ENCODE measurements around the gene CCDC12. TPM values are rescaled to one million over a fixed set of nuclear protein-coding genes. Genes with fewer than 3 reads are reported as not detected.

Gene CCDC12
- 10 to 100 TPM; 59.7 to 84.5 (median 76.0) TPM for polyA plus RNA-seq
- long read RNA-seq, donor 1 = 0 reads
- long read RNA-seq, donor 2, partial matches to known transcripts = 11 of 12 reads
- long read RNA-seq, donor 2, other reads (novel, unspliced or antisense) = 0 of 12 reads
- long read RNA-seq, donor 3, transcript CCDC12-211 (1 exons, 2,412 nt) = major isoform, 10 of 33 reads
- long read RNA-seq, donor 3, partial matches to known transcripts = 22 of 33 reads
- long read RNA-seq, donor 3, other reads (novel, unspliced or antisense) = 0 of 33 reads
- long read RNA-seq, donor 4 = 0 reads
- long read RNA-seq, donor 5, transcript CCDC12-211 (1 exons, 2,412 nt) = major isoform, 5 of 5 reads
- long read RNA-seq, donor 5, partial matches to known transcripts = 0 of 5 reads
- long read RNA-seq, donor 5, other reads (novel, unspliced or antisense) = 0 of 5 reads
- long read RNA-seq, donor 6, transcript CCDC12-211 (1 exons, 2,412 nt) = major isoform, 6 of 19 reads
- long read RNA-seq, donor 6, partial matches to known transcripts = 13 of 19 reads
- long read RNA-seq, donor 6, other reads (novel, unspliced or antisense) = 0 of 19 reads
- long read RNA-seq, donor 7 = 0 reads
- long read RNA-seq, donor 8 = 0 reads
- long read RNA-seq, donor 9, partial matches to known transcripts = 0 of 1 reads
- long read RNA-seq, donor 9, other reads (novel, unspliced or antisense) = 0 of 1 reads
- long read RNA-seq, donor 10, transcript CCDC12-211 (1 exons, 2,412 nt) = major isoform, 18 of 50 reads
- long read RNA-seq, donor 10, partial matches to known transcripts = 25 of 50 reads
- long read RNA-seq, donor 10, other reads (novel, unspliced or antisense) = 5 of 50 reads

DNA sequence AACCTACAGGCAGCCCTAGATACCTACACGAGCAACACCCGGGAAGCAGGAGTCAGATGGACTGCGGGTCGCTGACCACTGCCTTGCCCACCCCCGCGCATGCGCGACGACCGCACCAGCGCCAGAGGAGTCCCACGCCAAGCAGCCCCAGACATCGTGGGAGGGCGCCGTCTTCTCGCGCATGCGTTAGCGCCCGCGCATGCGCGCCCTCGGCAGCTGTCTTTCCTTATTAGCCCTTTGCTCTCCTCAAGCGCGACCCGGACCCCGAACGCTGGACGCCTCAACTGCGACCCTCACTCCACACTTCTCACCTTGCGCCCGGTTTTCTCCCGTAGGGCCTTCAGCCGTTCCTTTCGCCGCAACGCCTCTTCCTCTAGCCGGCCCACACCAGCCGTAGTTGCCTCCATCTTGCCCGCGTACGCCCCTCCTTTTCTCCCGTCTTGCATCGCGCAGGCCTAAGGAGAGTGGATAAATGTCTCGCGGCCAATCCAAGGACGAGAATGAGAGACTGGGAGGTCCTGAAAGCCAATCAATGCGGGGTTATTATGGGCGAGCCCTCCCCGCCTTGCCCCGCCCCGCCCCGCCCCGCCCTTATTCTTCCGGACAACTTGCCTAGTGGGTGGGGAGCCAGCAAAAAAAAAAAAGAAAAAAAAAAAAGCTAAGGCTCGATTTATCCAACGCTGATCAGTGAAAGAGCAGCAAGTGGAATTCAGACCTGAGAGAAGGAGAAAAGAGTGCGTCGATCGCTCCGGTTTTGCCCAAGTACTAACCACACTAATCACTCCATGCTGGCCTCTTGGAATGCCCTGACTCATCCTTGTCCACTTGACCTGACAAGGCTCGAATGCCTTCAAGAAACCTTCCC, at the start of gene CCDC12:
Gene CCDC12, minus strand, starts transcription at position 420 of the 865 bp plus-strand sequence. Its CDS starts 13 bp downstream, at position 407.
- H3K36me3 ChIP-seq (ENCODE audit: control insufficient read depth in 3 of 3, insufficient read depth in 2 of 3, low read depth in 1 of 3, low read length in 3 of 3) = peaks cover 0 to 6% (median 4%) of the 10 kb centered on the region in 3 donors
- FAIRE-seq = no peak
- DNase-seq = peak; percentile 98 to 100
- H3K4me3 ChIP-seq (ENCODE audit: low read depth in 1 of 3, low read length in 3 of 3) = peak within 1 kb of the TSS; percentile 57 to 92 (median 64)
- no peaks in the 10 kb centered on the region for H3K9me3 ChIP-seq (ENCODE audit: control insufficient read depth in 2 of 2, insufficient read depth in 1 of 2, low read depth in 1 of 2, low read length in 1 of 2)
- no peaks in the 10 kb centered on the region for H3K27me3 ChIP-seq (ENCODE audit: control insufficient read depth in 3 of 3, insufficient read depth in 3 of 3, low read length in 3 of 3)
- WGBS, 3 donors = 0 to 1% (median 0%) methylated on average over 55 to 64 of the region's 64 CpGs
- H3K27ac ChIP-seq (ENCODE audit: low read depth in 1 of 3, low read length in 2 of 3) = peak within 1 kb of the TSS; percentile 69 to 98 (median 93)
- peaks cover 5 to 32% (median 18%) of the 10 kb centered on the region in 3 donors for H3K4me1 ChIP-seq (ENCODE audit: control insufficient read depth in 3 of 3, insufficient read depth in 2 of 3, low read depth in 1 of 3, low read length in 2 of 3)

DNA sequence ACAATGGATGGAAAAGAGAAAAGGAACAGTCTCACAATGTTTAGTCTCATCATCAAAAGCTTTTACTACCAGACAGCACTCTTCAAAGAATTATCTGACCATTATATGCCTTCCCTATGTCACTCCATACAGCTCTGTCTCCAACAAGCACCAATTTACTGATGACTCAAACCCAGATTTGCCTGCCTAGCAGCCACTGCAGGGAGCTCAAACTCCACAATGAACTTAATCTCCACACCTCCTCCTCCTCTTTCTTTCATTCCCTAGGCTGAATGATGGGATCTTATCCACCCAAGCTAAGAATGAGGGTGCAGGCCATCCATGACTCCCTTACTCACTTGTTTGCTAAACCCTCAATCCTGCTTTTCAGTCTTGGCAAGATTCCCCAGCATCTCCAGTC, 48.4 kb upstream of the CCDC12 start:
- FAIRE-seq (no peak), DNase-seq (peak in 1 of 2 donors; percentile 37)
- no peaks in the 10 kb centered on the region for H3K9me3 ChIP-seq (ENCODE audit: control insufficient read depth in 2 of 2, insufficient read depth in 1 of 2, low read depth in 1 of 2, low read length in 1 of 2)
- no peaks in the 10 kb centered on the region for H3K27me3 ChIP-seq (ENCODE audit: control insufficient read depth in 3 of 3, insufficient read depth in 3 of 3, low read length in 3 of 3)
- H3K27ac ChIP-seq (ENCODE audit: low read depth in 1 of 3, low read length in 2 of 3) = no peak overlapping the region
- peaks cover 2 to 16% (median 3%) of the 10 kb centered on the region in 3 donors for H3K36me3 ChIP-seq (ENCODE audit: control insufficient read depth in 3 of 3, insufficient read depth in 2 of 3, low read depth in 1 of 3, low read length in 3 of 3)
- no peaks in the 10 kb centered on the region for H3K4me1 ChIP-seq (ENCODE audit: control insufficient read depth in 3 of 3, insufficient read depth in 2 of 3, low read depth in 1 of 3, low read length in 2 of 3)
- no peak overlapping the region for H3K4me3 ChIP-seq (ENCODE audit: low read depth in 1 of 3, low read length in 3 of 3)

DNA sequence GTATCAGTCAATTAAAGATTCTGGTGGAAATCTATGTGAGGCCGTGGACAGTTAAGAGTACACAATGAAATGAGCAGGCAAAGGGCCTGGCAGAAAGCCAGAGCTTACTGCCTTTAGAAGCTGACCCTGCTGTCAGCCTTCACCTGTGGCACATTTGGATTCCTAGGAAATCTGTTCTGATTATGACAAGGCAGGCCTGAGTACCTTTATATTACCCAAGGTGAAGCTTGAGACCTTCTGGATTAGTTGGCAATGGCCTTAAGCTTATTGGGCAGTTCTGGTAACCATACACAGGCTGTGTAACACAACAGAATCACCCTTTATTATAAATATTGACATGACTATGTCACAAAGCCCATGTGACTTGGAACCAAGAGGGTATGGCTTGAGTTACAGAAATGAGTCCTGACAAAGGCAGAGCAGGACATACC, 46.1 kb upstream of the CCDC12 start:
- Histone ChIP-seq H3K36me3 (ENCODE audit: control insufficient read depth in 3 of 3, insufficient read depth in 2 of 3, low read depth in 1 of 3, low read length in 3 of 3) (peaks cover 2 to 10% (median 6%) of the 10 kb centered on the region in 3 donors), H3K27ac (ENCODE audit: low read depth in 1 of 3, low read length in 2 of 3) (no peak overlapping the region), H3K4me1 (ENCODE audit: control insufficient read depth in 3 of 3, insufficient read depth in 2 of 3, low read depth in 1 of 3, low read length in 2 of 3) (peaks cover 0 to 7% (median 0%) of the 10 kb centered on the region in 3 donors), H3K9me3 (ENCODE audit: control insufficient read depth in 2 of 2, insufficient read depth in 1 of 2, low read depth in 1 of 2, low read length in 1 of 2) (no peaks in the 10 kb centered on the region), H3K27me3 (ENCODE audit: control insufficient read depth in 3 of 3, insufficient read depth in 3 of 3, low read length in 3 of 3) (no peaks in the 10 kb centered on the region), H3K4me3 (ENCODE audit: low read depth in 1 of 3, low read length in 3 of 3) (no peak overlapping the region)
- FAIRE-seq (no peak), DNase-seq (peak in 1 of 2 donors; percentile 32)
- 20 to 51% (median 33%) methylated on average over 1 of the region's 1 CpG for WGBS, 3 donors

DNA sequence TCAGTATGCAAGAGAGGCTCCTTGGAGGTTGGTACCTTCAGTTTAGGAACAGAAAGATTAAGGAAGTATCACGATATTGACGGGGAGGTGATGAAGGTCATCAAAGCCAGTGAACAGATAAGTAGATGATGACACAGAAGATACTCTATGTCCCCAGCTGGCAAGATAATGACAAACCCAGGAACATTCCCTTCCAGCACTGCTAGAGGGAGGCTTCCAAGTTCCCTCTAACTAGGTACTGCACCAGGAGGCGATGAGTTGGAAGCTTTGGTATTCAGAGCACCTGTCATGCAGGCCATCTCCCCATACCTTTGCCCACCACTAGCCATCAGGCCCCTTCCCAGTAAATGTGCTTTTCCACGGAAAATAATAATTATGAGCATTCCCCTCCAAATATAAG, 43.8 kb upstream of the CCDC12 start:
- DNase-seq = no peak

DNA sequence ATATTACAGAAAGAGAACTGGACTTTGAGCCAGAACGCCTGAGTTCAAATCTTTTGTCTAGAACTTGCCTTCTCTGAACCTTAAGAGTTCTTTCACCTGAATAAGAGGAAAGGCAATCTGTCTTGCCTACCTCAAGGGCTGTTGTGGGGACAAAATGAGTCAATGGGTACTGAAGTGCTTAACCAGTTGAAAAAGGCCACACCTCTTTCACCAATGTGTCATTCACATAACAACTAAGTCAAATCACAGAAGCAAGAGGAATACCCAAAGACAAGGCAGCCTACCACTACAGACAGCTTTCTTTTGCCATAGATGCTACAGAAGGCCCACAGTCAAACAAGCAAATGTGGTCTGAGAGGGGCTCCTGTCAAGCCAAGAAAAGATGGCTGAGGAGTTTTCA, 42.7 kb upstream of the CCDC12 start:
- Histone ChIP-seq H3K9me3 (ENCODE audit: control insufficient read depth in 2 of 2, insufficient read depth in 1 of 2, low read depth in 1 of 2, low read length in 1 of 2) (no peaks in the 10 kb centered on the region), H3K27me3 (ENCODE audit: control insufficient read depth in 3 of 3, insufficient read depth in 3 of 3, low read length in 3 of 3) (no peaks in the 10 kb centered on the region), H3K27ac (ENCODE audit: low read depth in 1 of 3, low read length in 2 of 3) (no peak overlapping the region), H3K4me1 (ENCODE audit: control insufficient read depth in 3 of 3, insufficient read depth in 2 of 3, low read depth in 1 of 3, low read length in 2 of 3) (peaks cover 0 to 34% (median 4%) of the 10 kb centered on the region in 3 donors), H3K4me3 (ENCODE audit: low read depth in 1 of 3, low read length in 3 of 3) (no peak overlapping the region), H3K36me3 (ENCODE audit: control insufficient read depth in 3 of 3, insufficient read depth in 2 of 3, low read depth in 1 of 3, low read length in 3 of 3) (peaks cover 4 to 29% (median 11%) of the 10 kb centered on the region in 3 donors)
- DNase-seq (peak in 1 of 2 donors; percentile 19), FAIRE-seq (no peak)
- WGBS, 3 donors = 31 to 63% (median 44%) methylated on average over 1 of the region's 1 CpG

More for the DNA sequence above, 43.8 kb upstream of the CCDC12 start:
- Histone ChIP-seq H3K4me3 (ENCODE audit: low read depth in 1 of 3, low read length in 3 of 3) (no peak overlapping the region), H3K9me3 (ENCODE audit: control insufficient read depth in 2 of 2, insufficient read depth in 1 of 2, low read depth in 1 of 2, low read length in 1 of 2) (no peaks in the 10 kb centered on the region), H3K4me1 (ENCODE audit: control insufficient read depth in 3 of 3, insufficient read depth in 2 of 3, low read depth in 1 of 3, low read length in 2 of 3) (peaks cover 0 to 27% (median 4%) of the 10 kb centered on the region in 3 donors), H3K27ac (ENCODE audit: low read depth in 1 of 3, low read length in 2 of 3) (no peak overlapping the region), H3K27me3 (ENCODE audit: control insufficient read depth in 3 of 3, insufficient read depth in 3 of 3, low read length in 3 of 3) (no peaks in the 10 kb centered on the region), H3K36me3 (ENCODE audit: control insufficient read depth in 3 of 3, insufficient read depth in 2 of 3, low read depth in 1 of 3, low read length in 3 of 3) (peaks cover 4 to 25% (median 8%) of the 10 kb centered on the region in 3 donors)
- 80 to 90% (median 86%) methylated on average over 4 of the region's 4 CpGs for WGBS, 3 donors
- FAIRE-seq = no peak

DNA sequence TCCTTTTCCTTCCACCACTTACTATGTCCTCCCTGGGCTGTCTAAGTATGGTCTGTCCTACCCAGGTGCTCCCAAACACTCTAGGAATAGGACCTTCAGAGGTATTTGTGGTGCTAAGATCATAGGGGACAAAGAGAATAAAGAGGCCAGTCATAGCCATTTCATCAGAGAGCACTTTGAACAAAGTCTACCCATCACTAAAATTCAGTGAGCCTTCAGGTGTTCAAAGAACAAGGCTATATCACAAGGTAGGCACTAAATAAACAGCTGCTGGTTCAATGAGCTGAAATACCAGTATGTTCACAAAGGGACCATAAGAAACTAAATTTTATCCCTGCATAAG, 41.7 kb upstream of the CCDC12 start:
- DNase-seq (no peak), FAIRE-seq (no peak)
- no peaks in the 10 kb centered on the region for H3K9me3 ChIP-seq (ENCODE audit: control insufficient read depth in 2 of 2, insufficient read depth in 1 of 2, low read depth in 1 of 2, low read length in 1 of 2)
- H3K36me3 ChIP-seq (ENCODE audit: control insufficient read depth in 3 of 3, insufficient read depth in 2 of 3, low read depth in 1 of 3, low read length in 3 of 3) = peaks cover 4 to 36% (median 11%) of the 10 kb centered on the region in 3 donors
- peaks cover 0 to 43% (median 4%) of the 10 kb centered on the region in 3 donors for H3K4me1 ChIP-seq (ENCODE audit: control insufficient read depth in 3 of 3, insufficient read depth in 2 of 3, low read depth in 1 of 3, low read length in 2 of 3)
- no peaks in the 10 kb centered on the region for H3K27me3 ChIP-seq (ENCODE audit: control insufficient read depth in 3 of 3, insufficient read depth in 3 of 3, low read length in 3 of 3)
- no peak overlapping the region for H3K4me3 ChIP-seq (ENCODE audit: low read depth in 1 of 3, low read length in 3 of 3)
- peak overlapping the region; percentile 9 to 63 (median 15) for H3K27ac ChIP-seq (ENCODE audit: low read depth in 1 of 3, low read length in 2 of 3)

DNA sequence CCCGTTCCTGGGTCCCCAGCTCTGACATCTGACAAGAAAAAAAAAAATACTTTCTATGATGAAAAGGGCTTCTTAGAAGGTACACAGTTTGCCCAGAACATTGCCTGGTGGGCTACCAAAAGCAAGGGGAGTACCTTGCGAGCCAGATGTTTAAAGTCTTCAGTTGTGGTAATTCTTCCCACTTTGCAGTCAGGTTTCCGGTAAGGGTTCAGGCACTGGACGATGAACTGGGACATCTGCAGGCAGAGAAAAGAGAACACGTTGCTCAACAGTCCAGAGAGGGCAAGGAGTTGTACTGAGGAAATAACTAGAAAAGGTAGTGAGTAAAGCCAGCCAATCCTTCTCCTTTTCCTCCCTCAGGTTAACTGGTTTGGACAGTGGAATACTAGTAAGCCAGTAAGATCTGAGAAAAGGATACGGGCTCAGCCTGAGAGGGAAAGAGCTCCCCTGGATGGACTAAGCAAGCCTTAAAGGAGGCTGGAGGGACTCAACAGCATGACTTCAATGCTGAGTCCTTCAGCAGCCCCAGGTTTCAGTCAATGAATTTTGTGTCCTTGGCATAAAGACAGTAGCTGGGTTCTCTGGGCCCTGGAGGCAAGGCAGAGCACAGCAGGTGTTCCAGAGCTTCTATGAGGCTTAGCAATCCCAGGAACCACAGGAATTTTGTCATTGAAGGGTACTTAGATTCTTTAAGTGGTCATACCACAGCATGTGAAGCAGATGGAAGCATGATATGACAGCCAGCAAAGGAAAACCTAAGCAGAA, 41.1 kb upstream of the CCDC12 start:
- FAIRE-seq (no peak), DNase-seq (peak; percentile 15 to 48)
- H3K9me3 ChIP-seq (ENCODE audit: control insufficient read depth in 2 of 2, insufficient read depth in 1 of 2, low read depth in 1 of 2, low read length in 1 of 2) = no peaks in the 10 kb centered on the region
- H3K4me3 ChIP-seq (ENCODE audit: low read depth in 1 of 3, low read length in 3 of 3) = no peak overlapping the region
- H3K27ac ChIP-seq (ENCODE audit: low read depth in 1 of 3, low read length in 2 of 3) = peak overlapping the region; percentile 24 to 63 (median 34)
- H3K27me3 ChIP-seq (ENCODE audit: control insufficient read depth in 3 of 3, insufficient read depth in 3 of 3, low read length in 3 of 3) = no peaks in the 10 kb centered on the region
- 71 to 83% (median 79%) methylated on average over 6 of the region's 6 CpGs for WGBS, 3 donors
- peaks cover 0 to 45% (median 4%) of the 10 kb centered on the region in 3 donors for H3K4me1 ChIP-seq (ENCODE audit: control insufficient read depth in 3 of 3, insufficient read depth in 2 of 3, low read depth in 1 of 3, low read length in 2 of 3)
- H3K36me3 ChIP-seq (ENCODE audit: control insufficient read depth in 3 of 3, insufficient read depth in 2 of 3, low read depth in 1 of 3, low read length in 3 of 3) = peaks cover 4 to 42% (median 11%) of the 10 kb centered on the region in 3 donors

All from small intestine (tissue), 16 donors.